Measurements from ENCODE around the gene FAM240A. TPM values are rescaled to one million over a fixed set of nuclear protein-coding genes. Genes with fewer than 3 reads are reported as not detected.
A peak's percentile ranks its signal among the peaks of the same experiment; 100 is the strongest.
"Not testable (repeated sequence)": the region's sequence is repeated elsewhere in the genome, so short reads cannot be mapped to it uniquely, and the experiment has no call there.

Gene FAM240A
- total RNA-seq = not detected

DNA sequence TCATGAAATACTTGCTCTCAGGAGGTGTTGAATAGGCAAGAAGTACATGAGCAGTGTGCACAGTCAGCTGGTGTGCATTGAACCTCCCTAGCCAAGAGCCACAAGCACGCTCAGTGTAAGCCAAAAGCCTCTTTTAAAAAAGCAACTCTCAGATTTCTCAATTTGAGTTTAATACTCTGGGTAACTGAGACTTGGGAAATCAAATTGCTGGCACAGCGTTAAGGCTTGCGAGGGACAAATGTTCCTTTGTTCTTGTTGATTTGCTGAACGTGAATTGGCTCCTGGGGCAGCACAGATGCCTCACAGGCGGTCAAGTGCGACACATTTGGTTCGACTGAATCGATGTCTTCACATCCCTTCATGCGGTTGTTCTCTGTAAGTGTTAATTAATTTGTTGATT lies at the start of gene FAM240A:
Gene FAM240A, plus strand, starts transcription at position 202 of the 400 bp plus-strand sequence. Its CDS starts 159 bp downstream, at position 361.
- H3K9me3 ChIP-seq (ENCODE audit: low read depth, low read length) = no peaks in the 10 kb centered on the region
- H3K4me3 ChIP-seq (ENCODE audit: low read length) = no peak within 1 kb of the TSS
- no peaks in the 10 kb centered on the region for H3K4me1 ChIP-seq (ENCODE audit: insufficient read depth, low read length)
- no peaks in the 10 kb centered on the region for H3K27me3 ChIP-seq (ENCODE audit: insufficient read depth, low read length)

DNA sequence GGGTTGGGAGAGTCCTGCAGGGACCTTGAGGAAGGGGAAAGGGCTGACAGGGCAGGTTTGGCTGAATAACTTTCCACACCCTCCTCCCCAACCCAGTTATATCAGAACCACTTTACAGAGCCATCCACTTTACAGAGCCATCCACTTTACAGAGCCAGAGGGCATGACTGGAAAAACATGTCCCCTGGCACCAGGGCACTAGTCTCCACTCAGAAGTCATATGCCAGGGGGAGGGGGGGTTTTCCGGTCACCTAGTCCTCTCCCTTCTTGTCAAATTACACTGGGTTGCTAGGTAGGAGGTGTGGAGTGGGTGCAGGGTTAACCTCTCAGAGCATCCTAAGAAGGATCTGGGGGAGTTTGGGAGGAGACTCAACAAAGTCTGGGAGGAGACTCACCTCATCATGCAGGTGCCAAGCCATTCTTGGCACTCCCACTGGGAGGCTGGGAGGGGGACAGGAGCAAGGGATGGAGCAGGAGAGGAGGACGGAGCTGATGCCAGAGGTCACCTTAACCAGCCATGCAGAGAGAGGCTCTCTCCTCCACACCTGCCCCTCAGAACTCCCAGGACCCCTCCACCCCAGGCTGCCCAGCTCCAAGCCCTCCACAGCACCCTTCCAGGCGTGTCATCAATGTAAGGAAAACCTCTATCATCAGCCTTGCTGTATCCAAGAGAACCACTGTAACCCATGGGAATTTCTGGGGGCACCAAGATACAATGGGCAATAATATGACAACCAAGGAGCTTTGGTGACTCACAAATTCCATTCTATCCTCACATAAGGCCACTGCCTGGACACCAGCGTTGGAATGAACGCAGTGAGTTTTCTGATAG lies 47.9 kb upstream of the FAM240A start:
- no peaks in the 10 kb centered on the region for H3K9me3 ChIP-seq (ENCODE audit: low read depth, low read length)
- peaks cover 11% of the 10 kb centered on the region for H3K4me1 ChIP-seq (ENCODE audit: insufficient read depth, low read length)
- peaks cover 40% of the 10 kb centered on the region for H3K27me3 ChIP-seq (ENCODE audit: insufficient read depth, low read length)
- H3K4me3 ChIP-seq (ENCODE audit: low read length) = no peak overlapping the region

DNA sequence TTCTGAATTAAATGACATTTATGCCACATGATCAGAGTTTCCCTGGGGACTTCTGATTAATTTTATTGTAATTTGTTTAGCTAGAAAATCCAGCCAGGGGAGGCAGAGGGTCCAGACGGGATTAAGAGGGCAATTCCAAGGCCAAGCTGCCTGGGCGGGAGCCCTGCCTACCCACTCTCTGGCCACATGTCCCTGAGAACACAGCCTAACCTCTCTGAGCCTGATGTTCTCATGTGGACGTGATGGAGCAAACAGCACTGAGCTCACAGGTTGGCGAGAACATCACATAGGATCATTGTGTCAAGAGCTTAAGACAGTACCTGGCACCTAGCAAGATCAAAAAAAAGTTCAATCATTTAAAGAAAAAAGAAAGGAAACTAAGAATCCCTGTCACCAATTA lies 47.2 kb upstream of the FAM240A start:
- Histone ChIP-seq H3K4me3 (ENCODE audit: low read length) (no peak overlapping the region), H3K9me3 (ENCODE audit: low read depth, low read length) (no peaks in the 10 kb centered on the region), H3K4me1 (ENCODE audit: insufficient read depth, low read length) (peaks cover 11% of the 10 kb centered on the region)

DNA sequence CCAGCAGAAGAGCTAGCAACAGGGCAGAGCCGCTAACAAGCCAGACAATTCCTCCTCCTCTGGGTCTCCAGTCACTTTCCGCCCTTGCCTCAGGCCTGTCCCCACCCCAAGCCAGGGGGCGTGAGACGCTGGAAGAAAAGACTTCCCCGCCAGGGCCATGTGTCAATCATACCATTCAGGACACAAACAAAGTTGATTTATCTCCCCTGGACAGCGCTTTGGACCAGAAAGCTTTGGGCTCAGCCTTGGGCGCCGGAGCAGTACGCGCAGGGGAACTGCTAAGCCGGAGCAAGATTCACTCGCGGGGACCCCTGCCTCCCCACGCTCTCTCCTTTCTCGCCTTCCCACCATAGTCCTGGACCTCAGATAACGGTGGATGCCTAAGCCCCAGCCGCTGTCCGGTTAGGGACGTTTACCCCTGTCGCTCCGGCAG lies 46.7 kb upstream of the FAM240A start:
- Histone ChIP-seq H3K27me3 (ENCODE audit: insufficient read depth, low read length) (peaks cover 40% of the 10 kb centered on the region), H3K4me3 (ENCODE audit: low read length) (peak overlapping the region; percentile 13), H3K9me3 (ENCODE audit: low read depth, low read length) (no peaks in the 10 kb centered on the region), H3K4me1 (ENCODE audit: insufficient read depth, low read length) (peaks cover 11% of the 10 kb centered on the region)

More for the DNA sequence above, 47.2 kb upstream of the FAM240A start:
- H3K27me3 ChIP-seq (ENCODE audit: insufficient read depth, low read length) = peaks cover 40% of the 10 kb centered on the region

DNA sequence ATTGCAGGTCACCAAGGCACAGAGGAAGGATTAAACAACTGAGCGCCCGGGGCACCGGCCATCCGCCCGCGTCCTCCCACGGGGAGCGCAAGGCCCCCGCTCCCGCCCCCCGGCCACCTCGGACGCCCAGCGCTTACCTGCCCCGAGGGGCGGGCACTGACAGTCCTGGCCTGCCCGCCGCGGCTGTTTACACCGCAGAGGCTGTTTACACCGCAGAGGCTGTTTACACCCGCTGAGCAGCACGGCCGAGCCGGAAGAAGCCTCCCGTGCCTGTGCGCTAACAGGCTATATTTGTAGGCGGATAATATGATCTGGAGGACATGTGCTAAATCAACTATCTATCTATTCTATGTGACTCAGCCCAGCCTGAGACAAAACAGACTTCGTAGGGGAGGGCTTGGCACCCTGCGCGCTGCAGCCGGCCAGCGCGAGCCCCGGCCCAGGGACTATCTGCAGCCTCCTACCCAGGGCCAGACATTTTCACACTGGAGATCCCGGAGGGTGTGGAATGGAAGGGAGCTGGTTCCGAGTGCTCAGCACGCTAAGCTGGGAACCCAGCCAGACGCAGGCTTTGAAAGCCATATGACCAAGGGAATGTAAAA lies 46.2 kb upstream of the FAM240A start, which contains the start of gene LRRC2:
Gene LRRC2, minus strand, starts transcription at position 263 of the 602 bp plus-strand sequence. CDS start 14,711 bp downstream, outside the sequence.
- Histone ChIP-seq H3K27me3 (ENCODE audit: insufficient read depth, low read length) (peaks cover 40% of the 10 kb centered on the region), H3K4me1 (ENCODE audit: insufficient read depth, low read length) (peaks cover 11% of the 10 kb centered on the region), H3K9me3 (ENCODE audit: low read depth, low read length) (no peaks in the 10 kb centered on the region), H3K4me3 (ENCODE audit: low read length) (peak within 1 kb of the TSS; percentile 13)

DNA sequence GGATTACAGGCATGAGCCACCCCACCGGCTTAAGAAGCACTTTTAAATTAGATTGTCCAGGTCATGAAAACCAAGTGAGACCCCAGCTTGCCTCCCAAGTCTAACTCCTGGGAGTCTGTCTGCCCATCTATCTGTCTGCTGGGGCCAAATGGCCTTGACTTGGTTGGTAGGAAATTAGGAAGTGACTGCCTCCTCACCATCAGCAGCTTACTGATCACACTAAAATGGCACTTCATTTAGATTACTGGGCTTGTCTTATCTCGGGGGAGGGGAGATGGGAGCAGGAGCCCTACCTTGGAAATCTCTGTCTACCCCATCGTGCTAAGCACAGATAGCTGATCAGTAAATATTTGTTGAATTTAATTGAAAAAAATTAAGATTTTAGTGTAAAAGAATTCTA lies 40.6 kb upstream of the FAM240A start:
- Histone ChIP-seq H3K4me3 (ENCODE audit: low read length) (no peak overlapping the region), H3K27me3 (ENCODE audit: insufficient read depth, low read length) (peaks cover 16% of the 10 kb centered on the region), H3K4me1 (ENCODE audit: insufficient read depth, low read length) (no peaks in the 10 kb centered on the region), H3K9me3 (ENCODE audit: low read depth, low read length) (no peaks in the 10 kb centered on the region)

DNA sequence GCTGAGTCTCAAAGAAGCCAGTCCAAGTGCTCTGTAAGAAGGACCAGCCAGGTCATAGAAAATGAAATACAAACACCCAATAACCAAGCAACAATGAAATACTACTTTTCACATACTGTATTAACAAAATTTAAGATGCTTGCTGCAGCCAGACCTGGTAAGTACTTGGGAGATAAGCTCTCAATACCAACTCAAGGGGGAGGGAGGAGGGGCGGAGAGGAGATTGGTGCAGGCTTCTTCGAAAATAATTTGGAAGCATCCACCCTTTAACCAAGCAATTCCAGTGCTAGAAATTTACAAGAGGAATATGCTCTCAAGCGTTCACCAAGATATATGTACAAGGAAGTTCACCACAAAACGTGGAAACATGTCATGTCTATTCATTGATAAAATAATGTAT lies 38.6 kb upstream of the FAM240A start:
- no peaks in the 10 kb centered on the region for H3K9me3 ChIP-seq (ENCODE audit: low read depth, low read length)
- H3K27me3 ChIP-seq (ENCODE audit: insufficient read depth, low read length) = peaks cover 7% of the 10 kb centered on the region
- no peak overlapping the region for H3K4me3 ChIP-seq (ENCODE audit: low read length)
- no peaks in the 10 kb centered on the region for H3K4me1 ChIP-seq (ENCODE audit: insufficient read depth, low read length)

DNA sequence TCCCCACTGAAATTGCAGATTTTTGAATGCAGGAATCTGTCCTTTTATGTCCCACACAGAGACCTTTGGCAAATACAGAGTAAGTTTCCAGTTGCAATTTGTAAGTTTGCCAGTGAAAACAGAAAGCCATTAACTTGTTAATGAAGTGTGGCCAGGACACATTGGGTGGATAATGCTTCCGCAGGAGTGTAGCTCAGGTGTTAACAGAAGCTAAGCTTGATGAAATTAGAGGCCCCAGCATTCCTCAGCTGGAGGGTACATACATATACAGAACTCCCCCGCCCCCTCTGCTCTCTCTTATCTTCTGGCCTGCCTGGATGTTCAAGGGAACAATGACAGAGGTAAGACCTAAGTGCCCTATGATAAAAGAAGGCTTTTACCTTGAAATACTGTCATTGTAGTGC lies 38.1 kb upstream of the FAM240A start:
- H3K4me3 ChIP-seq (ENCODE audit: low read length) = no peak overlapping the region
- no peaks in the 10 kb centered on the region for H3K9me3 ChIP-seq (ENCODE audit: low read depth, low read length)
- peaks cover 7% of the 10 kb centered on the region for H3K27me3 ChIP-seq (ENCODE audit: insufficient read depth, low read length)
- no peaks in the 10 kb centered on the region for H3K4me1 ChIP-seq (ENCODE audit: insufficient read depth, low read length)

DNA sequence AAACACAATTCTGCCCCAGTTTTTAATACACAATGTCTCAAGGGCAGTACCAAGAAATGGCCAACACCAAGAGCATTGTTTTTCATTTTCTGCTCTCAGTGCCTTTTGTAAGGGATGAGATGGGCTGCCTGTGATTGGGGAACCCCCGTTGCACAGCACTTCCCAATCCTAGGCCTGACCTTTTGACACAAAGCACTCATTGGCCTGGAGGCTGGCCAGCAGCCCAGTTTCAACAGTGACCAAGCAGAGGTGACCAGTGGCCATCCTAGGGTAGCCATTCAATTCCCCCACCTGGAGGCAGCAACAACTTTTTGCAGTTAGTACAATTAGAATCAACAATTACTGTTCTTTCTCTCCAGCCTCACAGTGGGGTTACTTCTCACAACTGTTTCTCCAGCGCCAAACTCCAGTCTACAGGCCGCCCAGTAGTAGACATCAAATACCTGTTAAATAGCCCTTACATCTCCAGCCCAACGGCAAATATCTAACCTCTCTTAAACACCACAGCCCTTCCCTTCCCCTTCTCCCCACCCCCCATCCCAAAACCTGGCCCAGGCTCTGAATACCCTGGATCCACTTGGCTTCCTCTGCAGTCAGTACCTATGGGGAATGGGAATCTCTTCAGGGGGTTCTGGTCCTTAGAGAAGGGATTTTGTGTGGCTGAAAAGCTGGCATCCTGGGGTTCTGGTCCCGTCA lies 37.3 kb upstream of the FAM240A start:
- H3K27me3 ChIP-seq (ENCODE audit: insufficient read depth, low read length) = peaks cover 7% of the 10 kb centered on the region
- H3K9me3 ChIP-seq (ENCODE audit: low read depth, low read length) = no peaks in the 10 kb centered on the region
- H3K4me1 ChIP-seq (ENCODE audit: insufficient read depth, low read length) = no peaks in the 10 kb centered on the region
- no peak overlapping the region for H3K4me3 ChIP-seq (ENCODE audit: low read length)

DNA sequence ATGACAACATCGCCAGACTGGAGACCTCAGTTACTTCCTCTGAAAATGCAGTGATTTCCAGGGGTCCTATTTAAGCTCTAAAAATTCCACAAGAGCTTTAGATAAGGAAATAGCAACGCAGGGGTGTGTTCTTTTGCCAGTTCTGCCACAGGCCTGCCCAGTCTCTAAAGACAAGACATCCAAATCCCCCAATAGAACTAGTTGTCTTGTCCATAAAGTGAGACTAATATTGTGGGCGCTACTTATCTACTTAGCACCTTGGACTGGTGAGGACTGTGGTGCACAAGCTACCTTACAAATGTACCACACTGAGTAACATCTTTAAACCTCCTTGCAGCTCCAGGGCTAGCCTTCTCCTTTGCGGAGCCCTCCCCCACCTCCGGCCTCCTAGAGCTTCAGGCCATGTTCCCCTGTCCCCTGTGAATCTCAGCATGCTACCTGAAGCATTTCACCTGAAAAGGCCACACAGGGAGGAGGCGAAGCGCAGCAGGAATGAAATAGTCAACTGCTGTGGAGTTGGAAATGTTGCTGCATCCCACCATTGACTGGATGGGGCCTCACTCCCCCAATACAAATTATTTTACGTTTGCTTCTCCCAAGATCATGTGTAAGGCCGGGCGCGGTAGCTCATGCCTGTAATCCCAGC lies 36.6 kb upstream of the FAM240A start:
- Histone ChIP-seq H3K9me3 (ENCODE audit: low read depth, low read length) (no peaks in the 10 kb centered on the region), H3K4me3 (ENCODE audit: low read length) (no peak overlapping the region), H3K4me1 (ENCODE audit: insufficient read depth, low read length) (no peaks in the 10 kb centered on the region), H3K27me3 (ENCODE audit: insufficient read depth, low read length) (peaks cover 7% of the 10 kb centered on the region)

DNA sequence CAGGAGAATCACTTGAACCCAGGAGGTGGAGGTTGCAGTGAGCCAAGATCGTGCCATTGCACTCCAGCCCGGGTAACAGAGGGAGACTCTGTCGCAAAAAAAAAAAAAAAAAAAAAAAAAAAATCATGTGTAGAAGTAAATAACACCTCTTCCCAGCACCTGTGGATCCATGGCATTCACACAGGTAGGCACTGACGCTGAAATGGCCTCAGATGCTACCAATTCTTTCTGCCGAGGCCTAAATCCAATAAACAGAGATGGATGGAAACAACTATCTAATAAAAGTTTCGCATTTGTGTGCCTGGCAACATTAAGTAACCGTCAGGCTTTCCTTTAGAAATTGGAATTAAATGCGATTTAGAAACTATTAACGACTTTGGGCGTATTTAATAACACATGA lies 35.9 kb upstream of the FAM240A start:
- Histone ChIP-seq H3K4me1 (ENCODE audit: insufficient read depth, low read length) (no peaks in the 10 kb centered on the region), H3K9me3 (ENCODE audit: low read depth, low read length) (no peaks in the 10 kb centered on the region)

DNA sequence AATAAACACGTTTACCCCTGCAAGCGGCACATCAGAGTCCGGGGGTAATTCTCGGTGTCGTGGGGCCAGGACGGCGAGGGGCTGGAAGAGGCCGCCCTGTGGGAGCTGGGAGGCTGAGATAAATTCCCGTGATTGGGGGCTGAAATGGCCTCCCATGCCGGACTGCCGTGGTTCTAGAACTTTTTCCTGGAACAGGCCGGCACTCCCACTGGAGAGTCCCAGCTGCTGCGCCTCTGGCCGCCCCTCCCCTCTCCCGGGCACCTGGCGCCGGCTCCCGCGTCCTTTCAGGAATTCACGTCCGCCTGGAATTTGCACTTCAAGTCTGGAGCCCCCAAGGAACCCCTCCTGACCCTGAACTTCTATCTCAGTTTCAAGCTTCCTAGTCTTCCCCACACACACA lies 35.4 kb upstream of the FAM240A start:
- Histone ChIP-seq H3K27me3 (ENCODE audit: insufficient read depth, low read length) (peaks cover 7% of the 10 kb centered on the region), H3K9me3 (ENCODE audit: low read depth, low read length) (no peaks in the 10 kb centered on the region), H3K4me1 (ENCODE audit: insufficient read depth, low read length) (no peaks in the 10 kb centered on the region), H3K4me3 (ENCODE audit: low read length) (no peak overlapping the region)

More for the DNA sequence above, 35.9 kb upstream of the FAM240A start:
- no peak overlapping the region for H3K4me3 ChIP-seq (ENCODE audit: low read length)
- peaks cover 7% of the 10 kb centered on the region for H3K27me3 ChIP-seq (ENCODE audit: insufficient read depth, low read length)

DNA sequence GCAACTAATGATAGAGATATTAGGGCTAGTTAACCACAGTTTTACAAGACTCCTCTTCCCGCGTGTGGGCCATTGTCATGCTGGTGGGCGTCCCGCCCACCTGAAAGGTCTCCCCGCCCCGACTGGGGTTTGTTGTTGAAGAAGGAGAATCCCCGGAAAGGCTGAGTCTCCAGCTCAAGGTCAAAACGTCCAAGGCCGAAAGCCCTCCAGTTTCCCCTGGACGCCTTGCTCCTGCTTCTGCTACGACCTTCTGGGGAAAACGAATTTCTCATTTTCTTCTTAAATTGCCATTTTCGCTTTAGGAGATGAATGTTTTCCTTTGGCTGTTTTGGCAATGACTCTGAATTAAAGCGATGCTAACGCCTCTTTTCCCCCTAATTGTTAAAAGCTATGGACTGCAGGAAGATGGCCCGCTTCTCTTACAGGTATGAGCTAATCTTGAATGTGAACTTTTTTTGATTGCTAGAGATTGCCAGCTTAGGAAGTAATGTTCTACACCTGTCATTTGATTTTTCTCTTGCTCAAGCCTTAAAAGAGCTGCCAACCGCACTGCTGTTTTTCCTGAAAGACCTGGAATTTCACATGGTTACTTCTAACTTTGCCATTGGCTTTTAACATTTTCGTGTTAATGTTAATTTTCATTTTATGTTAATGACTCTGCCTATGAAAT lies 34.6 kb upstream of the FAM240A start:
- not testable (repeated sequence) for H3K4me1 ChIP-seq (ENCODE audit: insufficient read depth, low read length); H3K4me3 ChIP-seq (ENCODE audit: low read length); H3K27me3 ChIP-seq (ENCODE audit: insufficient read depth, low read length); H3K9me3 ChIP-seq (ENCODE audit: low read depth, low read length)

DNA sequence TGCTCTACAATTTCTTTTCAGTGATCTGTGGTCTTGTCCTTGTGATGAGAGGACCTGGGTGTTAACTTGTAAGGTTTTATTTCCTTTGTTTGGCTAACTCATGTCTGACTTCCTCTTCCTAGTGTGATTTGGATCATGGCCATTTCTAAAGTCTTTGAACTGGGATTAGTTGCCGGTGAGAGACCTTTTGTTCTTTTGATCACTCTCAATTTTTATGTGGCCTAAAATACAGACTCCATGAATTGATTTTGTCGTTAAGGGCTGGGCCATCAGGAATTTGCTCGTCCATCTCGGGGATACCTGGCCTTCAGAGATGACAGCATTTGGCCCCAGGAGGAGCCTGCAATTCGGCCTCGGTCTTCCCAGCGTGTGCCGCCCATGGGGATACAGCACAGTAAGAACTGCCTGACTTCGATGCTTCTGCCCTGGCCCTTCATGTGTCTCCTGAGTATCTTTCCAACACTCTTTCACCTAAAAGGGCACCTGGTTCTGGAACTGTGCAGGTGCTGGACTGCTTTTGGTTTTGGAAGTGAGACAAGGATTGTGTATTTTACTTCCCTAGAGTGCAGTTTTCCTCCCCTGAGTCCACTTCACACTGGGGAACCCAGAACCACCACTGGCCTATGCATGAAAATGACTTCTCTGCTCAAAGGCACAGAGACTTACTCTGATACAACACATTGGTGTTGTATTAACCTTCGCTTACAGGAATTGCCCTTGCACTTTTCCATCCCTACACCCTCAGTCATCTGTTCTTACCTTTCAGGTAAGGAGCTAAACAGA lies 33.2 kb upstream of the FAM240A start:
- peaks cover 10% of the 10 kb centered on the region for H3K27me3 ChIP-seq (ENCODE audit: insufficient read depth, low read length)
- no peaks in the 10 kb centered on the region for H3K4me1 ChIP-seq (ENCODE audit: insufficient read depth, low read length)
- H3K4me3 ChIP-seq (ENCODE audit: low read length) = no peak overlapping the region
- H3K9me3 ChIP-seq (ENCODE audit: low read depth, low read length) = no peaks in the 10 kb centered on the region

Measured in mononuclear cell (primary cell).